HEK293T (cell line): ENCODE measurements around the gene CUX1.
"Not testable (repeated sequence)": the region's sequence is repeated elsewhere in the genome, so short reads cannot be mapped to it uniquely, and the experiment has no call there.

Experiments
- CTCF ChIA-PET: fragments of 350-600 bp; formaldehyde crosslinking; extraction: SDS; loops from one replicate; lab custom pipeline; 2021; ENCODE audit warnings: antibody characterized with exemption, inconsistent platforms; lab: Yijun Ruan, JAX
- POLR2A ChIA-PET: fragments of 350-600 bp; formaldehyde crosslinking; extraction: SDS; loops from one replicate; lab custom pipeline; 2020; ENCODE audit warnings: antibody characterized with exemption, inconsistent platforms; lab: Yijun Ruan, JAX
- DNase-seq: peaks from one replicate; pipeline ENCODE4 v3.0.0; 2012; ENCODE audit warnings: mixed read lengths; ENCODE audit errors: extremely low spot score
- ARNT ChIP-seq: fragments of 450-650 bp; IDR thresholded peaks from 2 replicates; pipeline ENCODE4 v1.6.1; 2017; ENCODE audit warnings: mild to moderate bottlenecking
- BHLHE40 ChIP-seq: fragments of 450-650 bp; IDR thresholded peaks from 2 replicates; pipeline ENCODE4 v1.6.1; 2016; ENCODE audit warnings: mild to moderate bottlenecking, moderate library complexity, borderline replicate concordance
- CTBP1 ChIP-seq: fragments of 450-650 bp; IDR thresholded peaks from 2 replicates; pipeline ENCODE4 v1.6.1; 2016; ENCODE audit warnings: borderline replicate concordance
- ELF4 ChIP-seq: fragments of 450-650 bp; IDR thresholded peaks from 2 replicates; pipeline ENCODE4 v1.6.1; 2017; ENCODE audit warnings: antibody characterized with exemption
- FOXA1 ChIP-seq: fragments of 450-650 bp; IDR thresholded peaks from 2 replicates; pipeline ENCODE4 v1.6.1; 2016; ENCODE audit warnings: mild to moderate bottlenecking
- FOXK2 ChIP-seq: fragments of 450-650 bp; IDR thresholded peaks from 2 replicates; pipeline ENCODE4 v1.6.1; 2016; ENCODE audit warnings: mild to moderate bottlenecking
- FOXM1 ChIP-seq: fragments of 450-650 bp; IDR thresholded peaks from 2 replicates; pipeline ENCODE4 v1.6.1; 2017; ENCODE audit warnings: mild to moderate bottlenecking, borderline replicate concordance
- HDGF ChIP-seq: fragments of 450-650 bp; IDR thresholded peaks from 2 replicates; pipeline ENCODE4 v1.6.1; 2017; ENCODE audit warnings: antibody characterized with exemption, borderline replicate concordance
- L3MBTL2 ChIP-seq: fragments of 450-650 bp; conservative IDR thresholded peaks from 2 replicates; pipeline ENCODE4 v1.6.1; 2016; ENCODE audit warnings: mild to moderate bottlenecking
- LEF1 ChIP-seq: fragments of 450-650 bp; IDR thresholded peaks from 2 replicates; pipeline ENCODE4 v1.6.1; 2017; ENCODE audit warnings: mild to moderate bottlenecking, borderline replicate concordance
- NFRKB ChIP-seq: fragments of 450-650 bp; IDR thresholded peaks from 2 replicates; pipeline ENCODE4 v1.6.1; 2016; ENCODE audit warnings: mild to moderate bottlenecking, moderate library complexity
- PKNOX1 ChIP-seq: fragments of 450-650 bp; IDR thresholded peaks from 2 replicates; pipeline ENCODE4 v1.6.1; 2016
- SP1 ChIP-seq: fragments of 450-650 bp; IDR thresholded peaks from 2 replicates; pipeline ENCODE4 v1.6.1; 2017
- SUZ12 ChIP-seq: fragments of 450-650 bp; IDR thresholded peaks from 2 replicates; pipeline ENCODE4 v1.6.1; 2016; ENCODE audit warnings: mild to moderate bottlenecking
- TARDBP ChIP-seq: fragments of 450-650 bp; IDR thresholded peaks from 2 replicates; pipeline ENCODE4 v1.6.1; 2016
- ZNF384 ChIP-seq: fragments of 450-650 bp; IDR thresholded peaks from 2 replicates; pipeline ENCODE4 v1.6.1; 2016

Gene CUX1

GRCh38 chr7:101824440-101824839 lies 7.0 kb downstream of the CUX1 start:
- DNase-seq: no peak
- POLR2A ChIA-PET: no interaction called here
- CTCF ChIA-PET: no interaction called here
- no peak for TF ChIP-seq FOXM1

- POLR2A ChIA-PET: interaction anchor here (1.0 kb wide), 1 partner anchor 82 kb away, joined by 3 read pairs; no protein-coding TSS in a partner anchor
- TF ChIP-seq NFRKB (no peak), LEF1 (no peak), FOXK2 (no peak), BHLHE40 (no peak), CTBP1 (no peak), TARDBP (no peak), ARNT (no peak), ELF4 (no peak), FOXM1 (no peak), ZNF384 (no peak), FOXA1 (no peak), SUZ12 (no peak), HDGF (no peak), SP1 (no peak), L3MBTL2 (no peak), PKNOX1 (no peak)
- no peak for DNase-seq
- CTCF ChIA-PET: interaction anchor here (0.6 kb wide), 1 partner anchor 347 kb away, joined by 3 read pairs; no protein-coding TSS in a partner anchor
Measured at GRCh38 chr7:101826081-101826835, 8.8 kb downstream of the CUX1 start.

- POLR2A ChIA-PET: no interaction called here
- DNase-seq: no peak
- CTCF ChIA-PET: interaction anchor here (0.8 kb wide), 1 partner anchor 30 kb away, joined by 4 read pairs; no protein-coding TSS in a partner anchor
- no peak for TF ChIP-seq ZNF384
- TF ChIP-seq NFRKB: no peak
- no peak for TF ChIP-seq SUZ12
Measured at GRCh38 chr7:101828301-101829020, 11.0 kb downstream of the CUX1 start.

GRCh38 chr7:101829374-101829773 lies 11.9 kb downstream of the CUX1 start:
- DNase-seq: no peak
- TF ChIP-seq HDGF (no peak), CTBP1 (no peak), PKNOX1 (no peak), NFRKB (no peak), FOXA1 (no peak), FOXK2 (no peak), SP1 (no peak), BHLHE40 (no peak), TARDBP (no peak), LEF1 (no peak), SUZ12 (no peak), ELF4 (no peak), ARNT (no peak)
- ChIA-PET CTCF (no interaction called here), POLR2A (no interaction called here)

DNA sequence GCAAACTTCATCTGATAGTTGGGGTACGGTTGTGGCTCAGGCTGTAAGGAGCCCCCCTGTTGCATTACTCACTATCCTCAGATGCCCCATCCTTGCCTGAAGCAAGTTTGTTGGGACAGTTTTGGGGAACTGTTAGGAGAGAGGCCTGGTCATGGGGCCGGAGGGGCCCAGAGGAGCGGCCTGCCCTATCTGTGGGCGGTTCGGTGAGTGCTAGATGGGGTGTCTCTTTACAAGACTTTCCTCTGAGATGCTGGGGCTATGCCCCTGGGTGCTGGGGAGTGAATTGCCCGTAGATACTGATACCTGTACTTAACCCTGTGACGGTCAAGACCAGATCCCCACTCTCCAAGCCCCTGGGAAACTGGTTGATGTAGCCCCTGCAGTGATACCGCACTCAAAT lies 12.4 kb downstream of the CUX1 start:
- ChIA-PET CTCF (no interaction called here), POLR2A (no interaction called here)
- DNase-seq: no peak
- TF ChIP-seq PKNOX1 (no peak), TARDBP (no peak), LEF1 (no peak), BHLHE40 (no peak), ARNT (no peak), NFRKB (no peak), ELF4 (no peak), CTBP1 (no peak), SP1 (no peak), HDGF (no peak), L3MBTL2 (no peak), SUZ12 (no peak), FOXA1 (no peak), FOXM1 (no peak), FOXK2 (no peak), ZNF384 (no peak)

DNA sequence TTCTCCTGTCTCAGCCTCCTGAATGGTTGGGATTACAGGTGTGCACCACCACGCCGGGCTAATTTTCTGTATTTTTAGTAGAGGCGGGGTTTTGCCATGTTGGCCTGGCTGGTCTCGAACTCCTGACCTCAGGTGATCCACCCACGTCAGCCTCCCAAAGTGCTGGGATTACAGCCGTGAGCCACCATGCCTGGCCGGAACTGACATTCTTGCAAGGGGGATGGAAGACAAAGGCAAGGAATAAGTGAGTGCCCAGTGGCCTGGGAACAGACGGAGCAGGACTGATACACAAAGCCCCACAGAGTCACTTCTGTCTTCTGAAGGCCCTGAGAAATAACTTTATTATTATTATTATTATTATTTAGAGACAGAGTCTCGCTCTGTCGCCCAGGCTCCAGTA lies 14.0 kb downstream of the CUX1 start:
- DNase-seq, POLR2A ChIA-PET, CTCF ChIA-PET: not testable (repeated sequence)
